HL-60 (cell line): ENCODE measurements around the gene NDRG4.

Source experiments
- POLR2AphosphoS5 ChIP-seq: IDR thresholded peaks from 2 replicates; pipeline ENCODE4 v1.6.1; 2012; ENCODE audit warnings: low read depth
- REST ChIP-seq: IDR thresholded peaks from 2 replicates; pipeline ENCODE4 v1.6.1; 2012; ENCODE audit warnings: low read depth; ENCODE audit not compliant: insufficient replicate concordance
- SPI1 ChIP-seq: IDR thresholded peaks from 2 replicates; pipeline ENCODE4 v1.6.1; 2012; ENCODE audit warnings: low read depth, mild to moderate bottlenecking, borderline replicate concordance
- TF ChIP-seq, protein P1 (sequence below): IDR thresholded peaks from one replicate; pipeline ENCODE4 v1.5.1; 2011; ENCODE audit warnings: low read length, control low read depth, inconsistent platforms; ENCODE audit not compliant: insufficient read depth

- TF ChIP-seq, protein P1, sequence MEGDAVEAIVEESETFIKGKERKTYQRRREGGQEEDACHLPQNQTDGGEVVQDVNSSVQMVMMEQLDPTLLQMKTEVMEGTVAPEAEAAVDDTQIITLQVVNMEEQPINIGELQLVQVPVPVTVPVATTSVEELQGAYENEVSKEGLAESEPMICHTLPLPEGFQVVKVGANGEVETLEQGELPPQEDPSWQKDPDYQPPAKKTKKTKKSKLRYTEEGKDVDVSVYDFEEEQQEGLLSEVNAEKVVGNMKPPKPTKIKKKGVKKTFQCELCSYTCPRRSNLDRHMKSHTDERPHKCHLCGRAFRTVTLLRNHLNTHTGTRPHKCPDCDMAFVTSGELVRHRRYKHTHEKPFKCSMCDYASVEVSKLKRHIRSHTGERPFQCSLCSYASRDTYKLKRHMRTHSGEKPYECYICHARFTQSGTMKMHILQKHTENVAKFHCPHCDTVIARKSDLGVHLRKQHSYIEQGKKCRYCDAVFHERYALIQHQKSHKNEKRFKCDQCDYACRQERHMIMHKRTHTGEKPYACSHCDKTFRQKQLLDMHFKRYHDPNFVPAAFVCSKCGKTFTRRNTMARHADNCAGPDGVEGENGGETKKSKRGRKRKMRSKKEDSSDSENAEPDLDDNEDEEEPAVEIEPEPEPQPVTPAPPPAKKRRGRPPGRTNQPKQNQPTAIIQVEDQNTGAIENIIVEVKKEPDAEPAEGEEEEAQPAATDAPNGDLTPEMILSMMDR = no peak
- no peak for TF ChIP-seq POLR2AphosphoS5
- TF ChIP-seq SPI1 = no peak
- TF ChIP-seq REST = no peak
These were observed 48.4 kb downstream of the NDRG4 start for GRCh38 chr16:58548378-58548777.
